Measurements from ENCODE around the gene SIM2. TPM values are rescaled to one million over a fixed set of nuclear protein-coding genes. Genes with fewer than 3 reads are reported as not detected.

SIM2 gene
- total and polyA plus RNA-seq, 9 donors = 4.7 to 13.3 (median 11.6) TPM

DNA sequence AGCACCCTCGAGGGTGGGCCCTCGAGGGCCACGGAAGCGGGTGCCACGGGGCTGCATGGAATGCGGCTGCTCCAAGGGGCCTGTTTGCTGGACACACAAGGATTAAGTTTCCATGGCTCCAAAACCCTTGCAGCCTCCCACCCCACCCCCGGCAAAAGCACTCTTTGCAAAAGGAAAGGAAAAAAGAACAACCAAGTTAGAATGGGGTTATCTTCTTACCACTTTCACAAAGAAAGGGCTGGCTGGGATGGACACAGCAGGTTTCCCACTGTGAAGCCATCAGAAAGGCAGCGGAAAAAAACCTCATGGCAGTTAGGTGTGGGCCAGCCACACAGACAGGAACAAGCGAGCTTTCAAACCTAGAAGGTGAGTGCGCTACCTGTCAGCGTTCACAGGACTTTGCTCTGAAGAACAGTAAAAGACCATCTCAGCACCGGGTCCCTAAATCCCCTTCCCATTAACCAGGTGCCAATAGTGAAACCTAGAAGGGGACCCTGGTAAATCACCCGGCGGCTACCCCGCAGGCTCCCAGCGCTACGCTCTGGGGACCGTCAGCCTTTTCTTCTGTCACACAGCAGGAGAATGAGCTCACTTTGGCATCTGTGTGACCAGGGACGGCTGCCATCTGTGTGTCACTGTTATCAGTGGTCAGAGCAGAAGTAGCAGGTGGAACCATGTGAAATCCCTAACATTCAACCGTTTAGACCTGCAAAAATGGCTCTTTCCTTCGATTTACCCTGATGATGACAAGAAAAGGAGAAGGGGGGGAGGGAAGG is 93.0 kb downstream of the SIM2 start:
- 49% methylated on average over 16 of the region's 21 CpGs for WGBS (ENCODE audit: insufficient coverage)

DNA sequence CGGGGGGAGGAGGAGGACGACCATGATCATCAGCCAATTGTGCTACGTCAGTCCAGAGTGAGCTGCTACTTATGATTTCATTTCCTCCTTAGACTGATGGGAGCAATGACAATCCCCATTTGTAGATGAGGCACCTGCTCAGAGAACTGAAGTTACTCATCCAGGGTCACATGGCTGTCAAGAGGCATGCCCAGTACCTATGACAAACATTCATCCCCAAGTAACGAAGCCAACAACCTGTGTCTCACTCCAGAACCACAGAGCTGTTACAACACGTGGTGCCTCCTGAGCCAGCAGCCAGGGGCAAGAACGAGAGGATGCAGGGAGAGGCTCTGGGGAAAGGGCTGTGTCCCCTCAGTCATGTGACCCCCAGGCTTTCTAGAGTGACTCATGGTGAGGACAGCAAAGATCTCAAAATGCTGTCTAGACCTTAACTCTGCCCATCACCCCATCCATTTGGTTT is 93.6 kb downstream of the SIM2 start:
- no peak overlapping the region for H3K27ac ChIP-seq (ENCODE audit: low read length)
- DNase-seq = no peak
- no peak overlapping the region for H3K4me3 ChIP-seq (ENCODE audit: low read length)
- H3K9me3 ChIP-seq (replicated peaks; ENCODE audit: control insufficient read depth, low read depth, low read length) = peaks cover 11% of the 10 kb centered on the region
- H3K4me1 ChIP-seq (ENCODE audit: control insufficient read depth, insufficient read depth, low read length) = peaks cover 8% of the 10 kb centered on the region
- 29% methylated on average over 2 of the region's 6 CpGs for WGBS (ENCODE audit: insufficient coverage)
- H3K36me3 ChIP-seq (ENCODE audit: control insufficient read depth, insufficient read depth, low read length) = no peaks in the 10 kb centered on the region
- no peaks in the 10 kb centered on the region for H3K27me3 ChIP-seq (ENCODE audit: control insufficient read depth, insufficient read depth, low read length)

More for the DNA sequence above, 93.0 kb downstream of the SIM2 start:
- Histone ChIP-seq H3K27ac (ENCODE audit: low read length) (no peak overlapping the region), H3K36me3 (ENCODE audit: control insufficient read depth, insufficient read depth, low read length) (no peaks in the 10 kb centered on the region), H3K4me3 (ENCODE audit: low read length) (no peak overlapping the region), H3K27me3 (ENCODE audit: control insufficient read depth, insufficient read depth, low read length) (no peaks in the 10 kb centered on the region), H3K9me3 (replicated peaks; ENCODE audit: control insufficient read depth, low read depth, low read length) (peaks cover 11% of the 10 kb centered on the region), H3K4me1 (ENCODE audit: control insufficient read depth, insufficient read depth, low read length) (peaks cover 8% of the 10 kb centered on the region)
- peak; percentile 31 for DNase-seq

DNA sequence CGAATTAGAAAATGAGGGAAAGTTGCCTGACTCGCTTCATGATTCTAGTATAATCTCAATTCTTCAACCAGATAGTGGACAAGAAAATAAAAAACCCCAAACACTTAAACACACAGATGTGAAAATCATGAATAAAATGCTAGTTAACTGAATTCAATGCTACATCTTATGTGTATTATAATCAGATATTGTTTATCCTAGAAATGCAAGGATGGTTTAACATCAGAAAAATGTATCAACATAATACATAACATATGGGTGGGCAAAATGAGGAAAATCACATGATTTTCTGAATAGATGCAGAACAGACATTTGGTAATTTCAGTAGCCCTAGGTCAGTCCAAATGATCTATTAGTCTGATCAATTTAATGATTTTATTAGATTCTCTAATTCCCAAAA is 97.2 kb downstream of the SIM2 start:
- Histone ChIP-seq H3K9me3 (replicated peaks; ENCODE audit: control insufficient read depth, low read depth, low read length) (peaks cover 14% of the 10 kb centered on the region), H3K4me1 (ENCODE audit: control insufficient read depth, insufficient read depth, low read length) (peaks cover 8% of the 10 kb centered on the region), H3K27ac (ENCODE audit: low read length) (no peak overlapping the region), H3K27me3 (ENCODE audit: control insufficient read depth, insufficient read depth, low read length) (no peaks in the 10 kb centered on the region), H3K36me3 (ENCODE audit: control insufficient read depth, insufficient read depth, low read length) (no peaks in the 10 kb centered on the region), H3K4me3 (ENCODE audit: low read length) (no peak overlapping the region)
- DNase-seq = no peak
- no CpG with 5 or more reads among the region's 2 CpGs for WGBS (ENCODE audit: insufficient coverage)

DNA sequence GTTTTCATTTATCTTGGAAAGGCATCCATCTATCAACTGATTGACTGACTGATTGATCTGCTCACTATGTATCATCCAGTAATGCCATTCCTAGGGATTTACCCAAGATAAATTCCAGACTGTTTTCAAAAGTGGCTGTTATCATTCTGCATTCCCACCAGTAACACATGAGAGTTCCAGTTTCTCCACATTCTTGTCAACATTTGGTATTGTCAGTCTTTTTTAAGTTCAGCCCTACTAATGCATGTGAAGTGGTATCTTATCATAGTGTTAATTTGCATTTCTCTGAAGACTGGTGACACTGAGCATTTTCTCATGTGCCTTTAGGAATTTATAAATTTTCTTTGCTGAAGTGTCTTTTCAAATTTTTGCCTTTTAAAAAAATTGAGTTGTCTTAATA is 99.6 kb downstream of the SIM2 start:
- Histone ChIP-seq H3K27me3 (ENCODE audit: control insufficient read depth, insufficient read depth, low read length) (no peaks in the 10 kb centered on the region), H3K9me3 (replicated peaks; ENCODE audit: control insufficient read depth, low read depth, low read length) (peaks cover 14% of the 10 kb centered on the region), H3K36me3 (ENCODE audit: control insufficient read depth, insufficient read depth, low read length) (no peaks in the 10 kb centered on the region), H3K27ac (ENCODE audit: low read length) (no peak overlapping the region), H3K4me3 (ENCODE audit: low read length) (no peak overlapping the region), H3K4me1 (ENCODE audit: control insufficient read depth, insufficient read depth, low read length) (no peaks in the 10 kb centered on the region)
- no peak for DNase-seq

Other genes starting within 250 kb of the SIM2 start
- gene CLDN14, start 219.0 kb upstream of the SIM2 start, total RNA-seq = 4.1 TPM
- gene CLDN14, start 219.0 kb upstream of the SIM2 start, polyA plus RNA-seq (ENCODE audit: insufficient read depth in 1 of 8, insufficient read length in 8 of 8, low replicate concordance in 1 of 8) = 1 to 10 TPM in 6 of 8 donors, under 1 TPM in 2; 0.18 to 8.1 (median 3.6) TPM